Astrocyte (in vitro differentiated cells and primary cell): ENCODE results near the gene CIB4.

Experiments
- EZH2 ChIP-seq: IDR thresholded peaks from 2 replicates; pipeline ENCODE4 v1.6.1; 2012; ENCODE audit warnings: mild to moderate bottlenecking, low read length, inconsistent platforms; ENCODE audit not compliant: insufficient read depth
- TF ChIP-seq, protein P1 (sequence below): IDR thresholded peaks from 2 replicates; pipeline ENCODE4 v1.5.1; 2011; ENCODE audit warnings: low read depth, mild to moderate bottlenecking, inconsistent platforms, low read length, moderate library complexity; ENCODE audit not compliant: insufficient read depth

DNA sequence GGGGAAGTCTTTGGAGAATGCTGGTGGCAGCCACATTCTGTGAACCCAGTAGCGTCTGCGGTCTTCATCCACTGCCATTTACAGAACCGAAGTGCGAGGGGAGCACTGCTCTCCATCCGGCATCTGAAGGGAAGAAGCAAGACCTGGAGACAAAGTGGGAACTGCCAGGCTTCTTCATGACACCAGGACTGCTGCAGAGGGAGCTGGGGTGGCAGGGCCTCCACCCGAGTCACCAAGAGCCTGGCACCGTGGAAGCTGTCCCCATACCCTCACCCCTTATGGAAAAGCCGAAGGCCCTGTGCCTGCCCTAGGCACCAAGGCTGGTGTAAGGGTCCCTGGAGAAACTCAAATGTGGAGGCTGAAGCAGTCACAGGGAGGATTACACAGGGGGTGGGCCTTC, 79.8 kb downstream of the CIB4 start:
- TF ChIP-seq, protein P1, sequence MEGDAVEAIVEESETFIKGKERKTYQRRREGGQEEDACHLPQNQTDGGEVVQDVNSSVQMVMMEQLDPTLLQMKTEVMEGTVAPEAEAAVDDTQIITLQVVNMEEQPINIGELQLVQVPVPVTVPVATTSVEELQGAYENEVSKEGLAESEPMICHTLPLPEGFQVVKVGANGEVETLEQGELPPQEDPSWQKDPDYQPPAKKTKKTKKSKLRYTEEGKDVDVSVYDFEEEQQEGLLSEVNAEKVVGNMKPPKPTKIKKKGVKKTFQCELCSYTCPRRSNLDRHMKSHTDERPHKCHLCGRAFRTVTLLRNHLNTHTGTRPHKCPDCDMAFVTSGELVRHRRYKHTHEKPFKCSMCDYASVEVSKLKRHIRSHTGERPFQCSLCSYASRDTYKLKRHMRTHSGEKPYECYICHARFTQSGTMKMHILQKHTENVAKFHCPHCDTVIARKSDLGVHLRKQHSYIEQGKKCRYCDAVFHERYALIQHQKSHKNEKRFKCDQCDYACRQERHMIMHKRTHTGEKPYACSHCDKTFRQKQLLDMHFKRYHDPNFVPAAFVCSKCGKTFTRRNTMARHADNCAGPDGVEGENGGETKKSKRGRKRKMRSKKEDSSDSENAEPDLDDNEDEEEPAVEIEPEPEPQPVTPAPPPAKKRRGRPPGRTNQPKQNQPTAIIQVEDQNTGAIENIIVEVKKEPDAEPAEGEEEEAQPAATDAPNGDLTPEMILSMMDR, result no peak
- TF ChIP-seq EZH2, result no peak
